Stimulated activated naive CD8-positive, alpha-beta T cell treated with anti-CD3 and anti-CD28 coated beads, Interleukin-15, Interleukin-2, amounts not matched to agents 100 ng/mL and 50 ng/mL, for 24 hours (primary cell): ENCODE data around the gene PCDHGB4.
A peak's percentile ranks its signal among the peaks of the same experiment; 100 is the strongest.
"Not testable (repeated sequence)": the region's sequence is repeated elsewhere in the genome, so short reads cannot be mapped to it uniquely, and the experiment has no call there.

Experiments used
- H3K27ac Mint-ChIP-seq: one replicate; pipeline ENCODE4 v1.8.0; 2021; ENCODE audit warnings: mild to moderate bottlenecking, mixed read lengths
- H3K27me3 Mint-ChIP-seq: one replicate; pipeline ENCODE4 v1.8.0; 2021; ENCODE audit warnings: mixed read lengths
- H3K36me3 Mint-ChIP-seq: one replicate; pipeline ENCODE4 v1.8.0; 2021; ENCODE audit warnings: low read depth, mixed read lengths
- H3K4me1 Mint-ChIP-seq: one replicate; pipeline ENCODE4 v1.8.0; 2021; ENCODE audit warnings: low read depth, mixed read lengths
- H3K4me3 Mint-ChIP-seq: one replicate; pipeline ENCODE4 v1.8.0; 2021; ENCODE audit warnings: mild to moderate bottlenecking, mixed read lengths
- H3K9me3 Mint-ChIP-seq: one replicate; pipeline ENCODE4 v1.8.0; 2021; ENCODE audit warnings: mixed read lengths

Gene PCDHGB4

DNA sequence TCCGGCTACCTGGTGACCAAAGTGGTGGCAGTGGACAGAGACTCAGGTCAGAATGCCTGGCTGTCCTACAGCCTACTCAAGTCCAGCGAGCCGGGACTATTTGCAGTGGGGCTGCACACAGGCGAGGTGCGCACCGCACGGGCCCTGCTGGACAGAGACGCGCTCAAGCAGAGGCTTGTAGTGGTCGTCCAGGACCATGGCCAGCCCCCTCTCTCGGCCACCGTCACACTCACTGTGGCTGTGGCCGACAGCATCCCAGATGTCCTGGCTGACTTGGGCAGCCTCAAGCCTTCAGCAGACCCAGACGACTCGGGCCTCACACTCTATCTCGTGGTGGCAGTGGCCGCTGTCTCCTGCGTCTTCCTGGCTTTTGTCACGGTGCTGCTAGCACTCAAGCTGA, 30.5 kb upstream of the PCDHGB4 start:
- Mint-ChIP-seq H3K27me3 (peaks cover 79% of the 10 kb centered on the region), H3K36me3 (peaks cover 33% of the 10 kb centered on the region), H3K4me3 (no peak overlapping the region), H3K9me3 (peaks cover 33% of the 10 kb centered on the region), H3K4me1 (no peaks in the 10 kb centered on the region), H3K27ac (no peak overlapping the region)

- H3K36me3 Mint-ChIP-seq: peaks cover 35% of the 10 kb centered on the region
- peak within 1 kb of the TSS; percentile 77 for H3K4me3 Mint-ChIP-seq
- peaks cover 83% of the 10 kb centered on the region for H3K27me3 Mint-ChIP-seq
- peak within 1 kb of the TSS; percentile 61 for H3K27ac Mint-ChIP-seq
- H3K9me3 Mint-ChIP-seq: peaks cover 44% of the 10 kb centered on the region
- H3K4me1 Mint-ChIP-seq: no peaks in the 10 kb centered on the region
These were observed 27.6 kb upstream of the PCDHGB4 start, which contains the start of gene PCDHGB2 for GRCh38 chr5:141359790-141360426. PCDHGB2 (plus strand) TSS chr5:141359994; CDS start chr5:141360136, 142 bp downstream.

GRCh38 chr5:141360685-141361084, 26.8 kb upstream of the PCDHGB4 start:
- H3K27ac Mint-ChIP-seq: peak overlapping the region; percentile 61
- H3K27me3 Mint-ChIP-seq: peaks cover 86% of the 10 kb centered on the region
- no peaks in the 10 kb centered on the region for H3K4me1 Mint-ChIP-seq
- H3K36me3 Mint-ChIP-seq: peaks cover 41% of the 10 kb centered on the region
- H3K4me3 Mint-ChIP-seq: no peak overlapping the region
- H3K9me3 Mint-ChIP-seq: peaks cover 51% of the 10 kb centered on the region

DNA sequence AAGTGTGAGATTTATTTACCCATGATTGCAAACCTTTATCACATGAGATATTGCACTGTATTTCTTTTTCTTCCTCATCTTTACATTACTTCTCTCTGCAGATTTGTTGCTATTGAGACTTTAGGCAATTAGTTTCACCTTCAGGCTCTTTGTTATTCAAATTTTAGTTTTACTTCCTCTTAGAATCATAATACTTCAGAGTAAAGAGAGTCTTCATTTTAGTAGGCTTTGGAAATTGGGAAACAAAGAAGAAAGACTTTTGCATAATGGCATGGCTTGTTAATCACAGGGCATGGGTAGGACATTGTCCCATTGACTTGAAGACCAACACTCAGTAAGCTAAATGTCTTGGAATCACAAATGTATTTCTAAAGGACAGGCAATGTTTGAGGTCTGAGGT, 24.8 kb upstream of the PCDHGB4 start:
- no peak overlapping the region for H3K4me3 Mint-ChIP-seq
- peaks cover 46% of the 10 kb centered on the region for H3K9me3 Mint-ChIP-seq
- peaks cover 86% of the 10 kb centered on the region for H3K27me3 Mint-ChIP-seq
- no peaks in the 10 kb centered on the region for H3K4me1 Mint-ChIP-seq
- H3K36me3 Mint-ChIP-seq: peaks cover 37% of the 10 kb centered on the region
- H3K27ac Mint-ChIP-seq: no peak overlapping the region

GRCh38 chr5:141363952-141364660, 23.4 kb upstream of the PCDHGB4 start, which contains the start of gene PCDHGA5:
PCDHGA5 (plus strand) TSS chr5:141364162; CDS start chr5:141364331, 169 bp downstream.
- Mint-ChIP-seq H3K4me1 (no peaks in the 10 kb centered on the region), H3K27ac (no peak within 1 kb of the TSS), H3K36me3 (peaks cover 37% of the 10 kb centered on the region), H3K9me3 (peaks cover 41% of the 10 kb centered on the region), H3K4me3 (no peak within 1 kb of the TSS), H3K27me3 (peaks cover 88% of the 10 kb centered on the region)

- Mint-ChIP-seq H3K27me3 (peaks cover 88% of the 10 kb centered on the region), H3K36me3 (peaks cover 27% of the 10 kb centered on the region), H3K4me1 (no peaks in the 10 kb centered on the region), H3K27ac (no peak overlapping the region), H3K4me3 (no peak overlapping the region), H3K9me3 (peaks cover 40% of the 10 kb centered on the region)
These were observed 21.2 kb upstream of the PCDHGB4 start for GRCh38 chr5:141366016-141366896.

- no peak within 1 kb of the TSS for H3K27ac Mint-ChIP-seq
- peaks cover 39% of the 10 kb centered on the region for H3K9me3 Mint-ChIP-seq
- no peaks in the 10 kb centered on the region for H3K4me1 Mint-ChIP-seq
- peaks cover 87% of the 10 kb centered on the region for H3K27me3 Mint-ChIP-seq
- H3K4me3 Mint-ChIP-seq: peak within 1 kb of the TSS; percentile 64
- peaks cover 35% of the 10 kb centered on the region for H3K36me3 Mint-ChIP-seq
These were observed 17.3 kb upstream of the PCDHGB4 start, which contains the start of gene PCDHGB3 for GRCh38 chr5:141369994-141370848. PCDHGB3 (plus strand) TSS chr5:141370242; CDS start chr5:141370395, 153 bp downstream.

DNA sequence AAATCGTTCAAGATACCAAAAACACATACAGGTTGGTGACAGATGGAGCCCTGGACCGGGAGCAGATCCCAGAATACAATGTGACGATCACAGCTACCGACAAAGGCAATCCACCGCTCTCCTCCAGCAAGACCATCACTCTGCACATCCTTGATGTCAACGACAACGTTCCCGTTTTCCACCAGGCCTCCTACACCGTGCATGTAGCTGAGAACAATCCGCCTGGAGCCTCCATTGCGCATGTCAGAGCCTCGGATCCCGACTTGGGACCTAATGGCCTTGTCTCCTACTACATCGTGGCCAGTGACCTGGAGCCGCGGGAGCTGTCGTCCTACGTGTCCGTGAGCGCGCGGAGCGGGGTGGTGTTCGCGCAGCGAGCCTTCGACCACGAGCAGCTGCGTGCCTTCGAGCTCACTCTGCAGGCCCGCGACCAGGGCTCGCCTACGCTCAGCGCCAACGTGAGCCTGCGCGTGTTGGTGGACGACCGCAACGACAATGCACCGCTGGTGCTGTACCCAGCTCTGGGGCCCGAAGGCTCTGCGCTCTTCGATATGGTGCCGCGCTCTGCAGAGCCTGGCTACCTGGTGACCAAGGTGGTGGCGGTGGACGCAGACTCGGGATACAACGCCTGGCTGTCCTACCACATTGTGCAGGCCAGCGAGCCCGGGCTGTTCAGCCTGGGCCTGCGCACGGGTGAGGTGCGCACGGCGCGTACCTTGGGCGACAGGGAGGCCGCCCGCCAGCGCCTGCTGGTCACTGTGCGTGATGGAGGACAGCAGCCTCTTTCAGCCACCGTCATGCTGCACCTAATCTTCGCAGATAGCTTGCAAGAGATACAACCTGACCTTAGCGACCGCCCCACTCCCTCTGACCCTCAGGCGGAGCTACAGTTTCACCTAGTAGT, 15.7 kb upstream of the PCDHGB4 start:
- peaks cover 38% of the 10 kb centered on the region for H3K9me3 Mint-ChIP-seq
- H3K27ac Mint-ChIP-seq: no peak overlapping the region
- H3K4me3 Mint-ChIP-seq: no peak overlapping the region
- peaks cover 84% of the 10 kb centered on the region for H3K27me3 Mint-ChIP-seq
- H3K36me3 Mint-ChIP-seq: peaks cover 32% of the 10 kb centered on the region
- H3K4me1 Mint-ChIP-seq: no peaks in the 10 kb centered on the region

DNA sequence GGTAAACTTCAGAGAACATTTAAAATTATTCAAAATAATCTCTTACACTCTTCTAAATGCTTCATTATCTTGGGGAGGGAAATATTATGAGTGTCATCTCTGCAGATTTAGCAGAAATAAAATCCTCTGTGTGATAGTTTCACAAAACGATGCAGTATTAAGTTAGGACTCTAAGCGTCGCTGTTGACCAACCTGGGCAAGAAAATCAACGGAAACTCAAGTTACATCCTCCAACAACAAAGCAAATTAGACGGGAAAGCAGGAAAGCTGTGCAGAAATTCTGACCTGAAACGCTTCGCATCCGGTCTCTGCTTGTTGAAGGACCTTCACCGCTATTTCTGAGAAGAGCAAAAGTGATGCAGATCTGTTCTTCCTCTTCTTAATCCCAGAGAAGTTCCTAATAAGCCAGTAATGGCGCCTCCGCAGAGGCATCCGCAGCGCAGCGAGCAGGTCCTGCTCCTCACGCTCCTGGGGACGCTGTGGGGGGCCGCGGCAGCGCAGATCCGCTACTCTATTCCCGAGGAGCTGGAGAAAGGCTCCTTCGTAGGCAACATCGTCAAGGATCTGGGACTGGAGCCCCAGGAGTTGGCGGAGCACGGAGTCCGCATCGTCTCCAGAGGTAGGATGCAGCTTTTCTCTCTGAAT, 13.7 kb upstream of the PCDHGB4 start, which contains the start of gene PCDHGA6:
Gene PCDHGA6 (plus strand): TSS at position 219 of the 645 bp plus-strand sequence. CDS start 193 bp downstream, at position 412.
- peaks cover 32% of the 10 kb centered on the region for H3K36me3 Mint-ChIP-seq
- H3K27me3 Mint-ChIP-seq: peaks cover 79% of the 10 kb centered on the region
- H3K4me1 Mint-ChIP-seq: no peaks in the 10 kb centered on the region
- no peak within 1 kb of the TSS for H3K27ac Mint-ChIP-seq
- H3K4me3 Mint-ChIP-seq: peak within 1 kb of the TSS; percentile 39
- H3K9me3 Mint-ChIP-seq: peaks cover 40% of the 10 kb centered on the region

- Mint-ChIP-seq H3K27me3 (peaks cover 77% of the 10 kb centered on the region), H3K36me3 (peaks cover 32% of the 10 kb centered on the region)
These were observed 12.9 kb upstream of the PCDHGB4 start for GRCh38 chr5:141374627-141375026.

DNA sequence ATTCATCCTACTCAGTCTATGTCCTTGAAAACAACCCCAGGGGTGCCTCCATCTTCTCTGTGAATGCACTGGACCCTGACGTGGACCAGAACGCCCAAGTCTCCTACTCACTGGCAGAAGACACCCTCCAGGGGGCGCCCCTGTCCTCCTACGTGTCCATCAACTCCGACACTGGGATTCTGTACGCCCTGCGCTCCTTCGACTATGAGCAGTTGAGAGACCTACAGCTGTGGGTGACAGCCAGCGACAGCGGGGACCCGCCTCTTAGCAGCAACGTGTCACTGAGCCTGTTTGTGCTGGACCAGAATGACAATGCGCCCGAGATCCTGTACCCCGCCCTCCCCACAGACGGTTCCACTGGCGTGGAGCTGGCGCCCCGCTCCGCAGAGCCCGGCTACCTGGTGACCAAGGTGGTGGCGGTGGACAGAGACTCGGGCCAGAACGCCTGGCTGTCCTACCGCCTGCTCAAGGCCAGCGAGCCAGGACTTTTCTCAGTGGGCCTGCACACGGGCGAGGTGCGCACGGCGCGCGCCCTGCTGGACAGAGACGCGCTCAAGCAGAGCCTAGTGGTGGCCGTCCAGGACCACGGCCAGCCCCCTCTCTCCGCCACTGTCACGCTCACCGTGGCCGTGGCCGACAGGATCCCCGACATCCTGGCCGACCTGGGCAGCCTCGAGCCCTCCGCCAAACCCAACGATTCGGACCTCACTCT, 11.9 kb upstream of the PCDHGB4 start:
- not testable (repeated sequence) for H3K27ac Mint-ChIP-seq, H3K4me1 Mint-ChIP-seq, H3K4me3 Mint-ChIP-seq
- H3K9me3 Mint-ChIP-seq: peaks cover 39% of the 10 kb centered on the region
- H3K27me3 Mint-ChIP-seq: peaks cover 75% of the 10 kb centered on the region
- peaks cover 32% of the 10 kb centered on the region for H3K36me3 Mint-ChIP-seq

More at GRCh38 chr5:141374627-141375026, 12.9 kb upstream of the PCDHGB4 start:
- no peak overlapping the region for H3K4me3 Mint-ChIP-seq
- no peaks in the 10 kb centered on the region for H3K4me1 Mint-ChIP-seq
- no peak overlapping the region for H3K27ac Mint-ChIP-seq
- peaks cover 40% of the 10 kb centered on the region for H3K9me3 Mint-ChIP-seq
